ENCODE measurements around the gene FES.
A peak's percentile ranks its signal among the peaks of the same experiment; 100 is the strongest.

Gene FES

DNA sequence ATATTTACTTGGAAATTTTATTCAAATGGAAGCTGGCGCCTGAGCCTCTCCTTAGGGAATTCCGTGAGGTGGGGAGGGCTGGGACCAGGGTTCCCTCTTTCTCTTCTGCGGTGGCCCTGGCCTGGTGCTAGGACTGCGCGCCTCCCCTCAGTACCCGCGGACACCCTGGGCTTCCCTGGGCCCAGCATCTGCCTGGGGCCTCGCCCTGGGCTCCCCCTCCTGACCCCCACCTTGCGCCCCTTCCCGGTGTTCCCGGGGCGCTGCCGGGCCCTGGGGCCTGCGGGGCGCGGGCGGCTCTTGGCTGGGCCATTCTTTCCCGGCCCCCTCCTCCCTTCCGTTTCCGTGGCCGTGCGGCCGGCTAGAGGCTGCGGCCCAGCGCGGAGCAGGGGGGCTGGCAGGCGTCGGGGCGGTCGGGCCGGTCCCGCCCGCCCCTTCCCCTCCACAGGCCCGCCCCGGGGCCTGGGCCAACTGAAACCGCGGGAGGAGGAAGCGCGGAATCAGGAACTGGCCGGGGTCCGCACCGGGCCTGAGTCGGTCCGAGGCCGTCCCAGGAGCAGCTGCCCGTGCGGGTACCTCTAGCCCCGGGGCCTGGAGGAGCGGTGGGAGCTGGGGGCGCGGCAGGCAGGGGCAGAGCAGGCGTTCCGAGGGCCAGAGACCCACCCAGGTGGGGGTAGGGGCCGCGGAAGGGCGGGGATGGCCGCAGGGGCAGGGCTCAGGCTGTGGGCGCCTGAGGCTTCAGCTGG, at the start of gene FES:
FES (plus strand) TSS at position 529 of the 743 bp plus-strand sequence. CDS start 542 bp downstream, outside the sequence.
- H3K4me3 ChIP-seq (ENCODE audit: low read depth, low read length): peak within 1 kb of the TSS; percentile 52
- ChIA-PET CTCF (interaction anchor here (0.6 to 7.1 kb wide), 17 partner anchors 8 to 565 kb away, joined by 3 to 204 read pairs (median 13); partner anchors contain the start of genes FURIN, HDDC3, MAN2A2 and UNC45A), POLR2A (no interaction called here)
- DNase-seq (ENCODE audit: low read depth, low spot score): no peak
- TF ChIP-seq, protein P1, sequence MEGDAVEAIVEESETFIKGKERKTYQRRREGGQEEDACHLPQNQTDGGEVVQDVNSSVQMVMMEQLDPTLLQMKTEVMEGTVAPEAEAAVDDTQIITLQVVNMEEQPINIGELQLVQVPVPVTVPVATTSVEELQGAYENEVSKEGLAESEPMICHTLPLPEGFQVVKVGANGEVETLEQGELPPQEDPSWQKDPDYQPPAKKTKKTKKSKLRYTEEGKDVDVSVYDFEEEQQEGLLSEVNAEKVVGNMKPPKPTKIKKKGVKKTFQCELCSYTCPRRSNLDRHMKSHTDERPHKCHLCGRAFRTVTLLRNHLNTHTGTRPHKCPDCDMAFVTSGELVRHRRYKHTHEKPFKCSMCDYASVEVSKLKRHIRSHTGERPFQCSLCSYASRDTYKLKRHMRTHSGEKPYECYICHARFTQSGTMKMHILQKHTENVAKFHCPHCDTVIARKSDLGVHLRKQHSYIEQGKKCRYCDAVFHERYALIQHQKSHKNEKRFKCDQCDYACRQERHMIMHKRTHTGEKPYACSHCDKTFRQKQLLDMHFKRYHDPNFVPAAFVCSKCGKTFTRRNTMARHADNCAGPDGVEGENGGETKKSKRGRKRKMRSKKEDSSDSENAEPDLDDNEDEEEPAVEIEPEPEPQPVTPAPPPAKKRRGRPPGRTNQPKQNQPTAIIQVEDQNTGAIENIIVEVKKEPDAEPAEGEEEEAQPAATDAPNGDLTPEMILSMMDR (IDR thresholded peaks at IDR 0.05; ENCODE audit: insufficient read depth, low read length, missing control alignments): no peak

DNA sequence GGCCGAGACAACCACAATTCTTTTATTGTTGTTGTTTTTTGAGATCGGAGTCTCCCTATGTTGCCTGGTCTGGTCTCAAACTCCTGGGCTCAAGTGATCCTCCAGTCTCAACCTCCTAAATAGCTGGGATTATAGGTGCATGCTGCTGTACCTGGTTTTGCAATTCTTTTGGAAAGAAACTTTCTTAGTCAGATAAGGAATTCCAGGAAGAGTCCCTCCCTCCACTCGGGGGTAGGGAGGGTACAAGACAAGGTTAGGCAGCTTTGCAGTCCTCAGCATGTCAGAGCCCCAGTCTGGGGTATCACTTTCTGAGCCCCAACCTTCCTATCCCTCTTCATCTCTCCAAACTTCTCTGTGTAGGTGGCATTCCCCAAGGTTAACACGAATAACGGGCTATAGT, 49.7 kb upstream of the FES start:
- TF ChIP-seq, protein P1 (IDR thresholded peaks at IDR 0.05; ENCODE audit: insufficient read depth, low read length, missing control alignments): no peak
- CTCF ChIA-PET: no interaction called here
- H3K4me3 ChIP-seq (ENCODE audit: low read depth, low read length): no peak overlapping the region
- no peak for DNase-seq (ENCODE audit: low read depth, low spot score)
- POLR2A ChIA-PET: no interaction called here

DNA sequence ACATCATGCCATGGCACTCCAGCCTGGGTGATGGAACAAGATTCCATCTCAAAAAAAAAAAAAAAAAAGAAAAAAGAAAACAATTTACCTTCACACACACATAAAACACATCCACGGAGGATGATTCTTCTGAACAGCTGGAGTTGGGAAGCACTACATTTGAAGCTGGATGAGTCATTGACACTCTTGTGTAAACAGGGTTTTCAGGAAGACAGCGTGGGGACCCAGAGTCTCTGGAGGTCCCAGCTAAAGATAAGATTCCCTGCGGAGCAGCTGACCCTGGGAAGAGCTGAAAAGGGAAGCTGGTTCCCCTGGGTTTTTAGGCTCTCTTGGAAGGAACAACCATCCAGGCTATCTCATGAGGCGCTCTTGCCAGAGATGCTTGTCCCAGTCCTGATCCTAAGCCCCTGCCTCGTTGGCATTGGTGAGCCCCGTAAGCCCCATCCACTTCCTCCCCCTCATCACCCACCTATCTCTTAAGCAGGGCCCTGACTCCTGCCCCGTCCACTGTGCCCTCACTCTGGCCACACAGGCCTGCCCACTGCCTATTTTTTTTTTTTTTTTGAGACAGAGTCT, 47.9 kb upstream of the FES start:
- DNase-seq (ENCODE audit: low read depth, low spot score): peak; percentile 9
- CTCF ChIA-PET: no interaction called here
- POLR2A ChIA-PET: interaction anchor here (0.6 to 0.7 kb wide), 2 partner anchors 9 to 194 kb away, joined by 3 read pairs; no protein-coding TSS in a partner anchor
- TF ChIP-seq, protein P1 (IDR thresholded peaks at IDR 0.05; ENCODE audit: insufficient read depth, low read length, missing control alignments): no peak
- no peak overlapping the region for H3K4me3 ChIP-seq (ENCODE audit: low read depth, low read length)

DNA sequence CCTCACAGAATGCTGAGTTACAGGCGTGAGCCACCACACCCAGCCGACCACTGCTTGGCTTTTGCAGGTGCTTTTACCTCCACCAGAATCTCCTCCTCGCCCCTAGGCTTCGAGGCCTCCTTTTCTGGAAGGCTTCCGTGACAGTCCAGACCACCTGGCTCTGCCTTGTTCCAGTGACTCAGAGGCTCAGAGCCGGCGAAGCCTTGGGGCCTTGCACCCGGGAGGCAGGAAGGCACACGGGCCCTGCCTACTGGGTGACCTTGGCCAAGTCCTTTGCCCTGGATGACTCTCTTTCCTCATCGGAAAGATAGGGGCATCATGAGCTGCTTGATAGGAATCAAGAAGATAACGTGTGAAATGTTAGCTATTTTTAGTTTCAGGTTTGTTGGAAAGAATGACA, 47.2 kb upstream of the FES start:
- ChIA-PET CTCF (no interaction called here), POLR2A (no interaction called here)
- no peak overlapping the region for H3K4me3 ChIP-seq (ENCODE audit: low read depth, low read length)
- TF ChIP-seq, protein P1 (IDR thresholded peaks at IDR 0.05; ENCODE audit: insufficient read depth, low read length, missing control alignments): no peak
- no peak for DNase-seq (ENCODE audit: low read depth, low spot score)

DNA sequence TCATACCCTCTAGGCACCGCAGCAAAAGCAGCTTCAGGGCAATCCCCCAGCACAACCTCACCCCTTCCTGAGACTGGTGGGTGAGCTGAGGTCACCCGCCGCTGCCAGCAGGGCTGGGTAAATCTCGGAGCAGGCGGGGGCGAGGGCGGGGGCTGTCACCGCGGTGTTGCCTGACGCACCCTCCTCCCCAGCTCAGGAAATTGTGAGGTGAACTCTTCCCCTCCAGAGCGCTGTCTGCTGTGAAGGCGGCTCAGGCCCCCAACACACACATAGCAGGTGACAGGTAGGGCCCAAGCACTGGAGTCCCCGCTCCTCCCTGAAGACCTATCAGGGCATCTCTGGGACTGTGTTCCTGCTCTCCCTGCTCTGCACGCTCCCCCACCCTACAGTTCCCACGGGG, 46.2 kb upstream of the FES start:
- CTCF ChIA-PET: no interaction called here
- DNase-seq (ENCODE audit: low read depth, low spot score): no peak
- TF ChIP-seq, protein P1 (IDR thresholded peaks at IDR 0.05; ENCODE audit: insufficient read depth, low read length, missing control alignments): no peak
- H3K4me3 ChIP-seq (ENCODE audit: low read depth, low read length): no peak overlapping the region
- POLR2A ChIA-PET: no interaction called here

DNA sequence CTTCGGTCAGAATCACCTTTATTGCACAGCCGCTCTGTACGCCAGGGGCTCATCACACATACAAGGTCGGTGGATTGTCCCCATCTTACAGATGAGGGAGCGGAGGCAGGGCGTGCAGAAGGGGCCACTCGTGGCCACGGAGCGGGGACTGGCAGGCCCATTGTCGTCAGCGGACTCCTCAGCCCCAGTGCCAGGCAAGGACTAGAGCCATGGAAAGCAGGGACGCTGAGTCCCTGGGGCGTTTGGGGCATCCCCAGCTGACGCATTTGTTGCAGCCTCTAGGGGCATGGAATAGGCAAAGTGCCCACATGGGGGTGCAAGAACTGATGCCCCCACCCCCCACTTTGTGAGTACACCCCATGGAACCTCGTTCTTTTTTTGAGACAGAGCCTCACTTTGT, 45.8 kb upstream of the FES start:
- ChIA-PET CTCF (no interaction called here), POLR2A (no interaction called here)
- no peak overlapping the region for H3K4me3 ChIP-seq (ENCODE audit: low read depth, low read length)
- DNase-seq (ENCODE audit: low read depth, low spot score): no peak
- TF ChIP-seq, protein P1 (IDR thresholded peaks at IDR 0.05; ENCODE audit: insufficient read depth, low read length, missing control alignments): no peak
